ENCODE data around the gene PRR33. TPM values are rescaled to one million over a fixed set of nuclear protein-coding genes. Genes with fewer than 3 reads are reported as not detected.

The PRR33 gene
- total and polyA plus RNA-seq, 10 of the 15 experiments (the other 5 are each of a cell fraction or from before 2014, with no cell fraction given) = 0.02 to 1.0 (median 0.38) TPM; not detected in 6

DNA sequence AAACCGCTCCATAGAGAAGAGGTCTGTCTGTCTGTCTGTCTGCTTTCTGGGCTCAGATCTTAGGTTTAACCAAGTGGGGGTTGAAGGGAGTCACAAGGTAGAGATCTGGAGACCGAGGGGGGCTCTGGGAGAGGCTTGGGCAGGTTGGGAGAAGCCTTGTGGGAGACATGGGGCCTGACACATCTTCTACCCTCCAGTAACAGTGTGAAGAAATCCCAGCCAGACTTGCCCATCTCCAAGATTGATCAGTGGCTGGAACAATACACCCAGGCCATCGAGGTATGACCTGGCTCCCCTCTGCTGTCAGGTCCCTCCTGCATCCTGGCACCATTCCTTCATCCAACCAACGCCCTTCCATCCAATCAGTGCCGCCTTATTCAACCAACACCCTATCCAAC, 7.4 kb downstream of the PRR33 start:
- Histone ChIP-seq H3K4me1 (ENCODE audit: control insufficient read depth, insufficient read depth, low read length) (no peaks in the 10 kb centered on the region; the same call in 1 of the 2 replicates), H3K4me2 (ENCODE audit: control insufficient read depth, insufficient read depth) (no peak overlapping the region), H3K27ac (ENCODE audit: control insufficient read depth, insufficient read depth) (no peak overlapping the region), H3K79me2 (ENCODE audit: control insufficient read depth, insufficient read depth, low read length) (no peaks in the 10 kb centered on the region; the same call in 1 of the 2 replicates), H3K27me3 (replicated peaks in 1 of 2; ENCODE audit: control insufficient read depth in 2 of 2, insufficient read depth in 2 of 2, low read length in 1 of 2) (no peaks in the 10 kb centered on the region), H3K36me3 (ENCODE audit: control insufficient read depth in 2 of 2, insufficient read depth in 2 of 2, low read length in 1 of 2) (peaks cover 33 to 60% of the 10 kb centered on the region in 2 experiments), H2AFZ (ENCODE audit: control insufficient read depth, low read depth, low read length) (no peak overlapping the region), H3K4me3 (no peak overlapping the region), H4K20me1 (ENCODE audit: control insufficient read depth, insufficient read depth) (peaks cover 5% of the 10 kb centered on the region; the same call in 1 of the 2 replicates), H3K9me3 (replicated peaks; ENCODE audit: control insufficient read depth, insufficient read depth, low read length) (no peaks in the 10 kb centered on the region), H3K9ac (ENCODE audit: control insufficient read depth, insufficient read depth, low read length) (no peak overlapping the region)
- BruUV-seq (replicated peaks) = no TSS peak
- ChIA-PET RAD21 (ENCODE audit: unreplicated experiment) (no interaction called here), POLR2A (no interaction called here), CTCF (interaction anchor here (0.6 kb wide), 1 partner anchor 115 kb away, joined by 3 read pairs; no protein-coding TSS in a partner anchor), SMC1A (ENCODE audit: uncharacterized antibody, unreplicated experiment) (no interaction called here)
- in situ Hi-C loops (cut with MboI) = loop anchor here (5.0 kb wide), 1 partner anchor 33 kb away; the partner anchor contains the start of gene TNNT3
- intact Hi-C loops (cut with micrococcal nuclease; ENCODE audit: unreplicated experiment) = no loop called here
- FAIRE-seq (no peak), ATAC-seq (no peak), DNase-seq (ENCODE audit: low read depth, low spot score) (no peak)
- 100% methylated on average over 5 of the region's 5 CpGs for WGBS (ENCODE audit: insufficient coverage, insufficient replicate concordance, low lambda C conversion rate, missing lambda C conversion rate)
- TF ChIP-seq, protein P1, sequence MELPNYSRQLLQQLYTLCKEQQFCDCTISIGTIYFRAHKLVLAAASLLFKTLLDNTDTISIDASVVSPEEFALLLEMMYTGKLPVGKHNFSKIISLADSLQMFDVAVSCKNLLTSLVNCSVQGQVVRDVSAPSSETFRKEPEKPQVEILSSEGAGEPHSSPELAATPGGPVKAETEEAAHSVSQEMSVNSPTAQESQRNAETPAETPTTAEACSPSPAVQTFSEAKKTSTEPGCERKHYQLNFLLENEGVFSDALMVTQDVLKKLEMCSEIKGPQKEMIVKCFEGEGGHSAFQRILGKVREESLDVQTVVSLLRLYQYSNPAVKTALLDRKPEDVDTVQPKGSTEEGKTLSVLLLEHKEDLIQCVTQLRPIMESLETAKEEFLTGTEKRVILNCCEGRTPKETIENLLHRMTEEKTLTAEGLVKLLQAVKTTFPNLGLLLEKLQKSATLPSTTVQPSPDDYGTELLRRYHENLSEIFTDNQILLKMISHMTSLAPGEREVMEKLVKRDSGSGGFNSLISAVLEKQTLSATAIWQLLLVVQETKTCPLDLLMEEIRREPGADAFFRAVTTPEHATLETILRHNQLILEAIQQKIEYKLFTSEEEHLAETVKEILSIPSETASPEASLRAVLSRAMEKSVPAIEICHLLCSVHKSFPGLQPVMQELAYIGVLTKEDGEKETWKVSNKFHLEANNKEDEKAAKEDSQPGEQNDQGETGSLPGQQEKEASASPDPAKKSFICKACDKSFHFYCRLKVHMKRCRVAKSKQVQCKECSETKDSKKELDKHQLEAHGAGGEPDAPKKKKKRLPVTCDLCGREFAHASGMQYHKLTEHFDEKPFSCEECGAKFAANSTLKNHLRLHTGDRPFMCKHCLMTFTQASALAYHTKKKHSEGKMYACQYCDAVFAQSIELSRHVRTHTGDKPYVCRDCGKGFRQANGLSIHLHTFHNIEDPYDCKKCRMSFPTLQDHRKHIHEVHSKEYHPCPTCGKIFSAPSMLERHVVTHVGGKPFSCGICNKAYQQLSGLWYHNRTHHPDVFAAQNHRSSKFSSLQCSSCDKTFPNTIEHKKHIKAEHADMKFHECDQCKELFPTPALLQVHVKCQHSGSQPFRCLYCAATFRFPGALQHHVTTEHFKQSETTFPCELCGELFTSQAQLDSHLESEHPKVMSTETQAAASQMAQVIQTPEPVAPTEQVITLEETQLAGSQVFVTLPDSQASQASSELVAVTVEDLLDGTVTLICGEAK (IDR thresholded peaks at IDR 0.05; ENCODE audit: borderline replicate concordance) = no peak
- no peak for TF ChIP-seq NR2C2 (IDR thresholded peaks at IDR 0.05; ENCODE audit: borderline replicate concordance, control insufficient read depth, insufficient read length, low read depth)
- no peak for TF ChIP-seq ZBED1 (IDR thresholded peaks at IDR 0.05; ENCODE audit: borderline replicate concordance)
- TF ChIP-seq, protein P2, sequence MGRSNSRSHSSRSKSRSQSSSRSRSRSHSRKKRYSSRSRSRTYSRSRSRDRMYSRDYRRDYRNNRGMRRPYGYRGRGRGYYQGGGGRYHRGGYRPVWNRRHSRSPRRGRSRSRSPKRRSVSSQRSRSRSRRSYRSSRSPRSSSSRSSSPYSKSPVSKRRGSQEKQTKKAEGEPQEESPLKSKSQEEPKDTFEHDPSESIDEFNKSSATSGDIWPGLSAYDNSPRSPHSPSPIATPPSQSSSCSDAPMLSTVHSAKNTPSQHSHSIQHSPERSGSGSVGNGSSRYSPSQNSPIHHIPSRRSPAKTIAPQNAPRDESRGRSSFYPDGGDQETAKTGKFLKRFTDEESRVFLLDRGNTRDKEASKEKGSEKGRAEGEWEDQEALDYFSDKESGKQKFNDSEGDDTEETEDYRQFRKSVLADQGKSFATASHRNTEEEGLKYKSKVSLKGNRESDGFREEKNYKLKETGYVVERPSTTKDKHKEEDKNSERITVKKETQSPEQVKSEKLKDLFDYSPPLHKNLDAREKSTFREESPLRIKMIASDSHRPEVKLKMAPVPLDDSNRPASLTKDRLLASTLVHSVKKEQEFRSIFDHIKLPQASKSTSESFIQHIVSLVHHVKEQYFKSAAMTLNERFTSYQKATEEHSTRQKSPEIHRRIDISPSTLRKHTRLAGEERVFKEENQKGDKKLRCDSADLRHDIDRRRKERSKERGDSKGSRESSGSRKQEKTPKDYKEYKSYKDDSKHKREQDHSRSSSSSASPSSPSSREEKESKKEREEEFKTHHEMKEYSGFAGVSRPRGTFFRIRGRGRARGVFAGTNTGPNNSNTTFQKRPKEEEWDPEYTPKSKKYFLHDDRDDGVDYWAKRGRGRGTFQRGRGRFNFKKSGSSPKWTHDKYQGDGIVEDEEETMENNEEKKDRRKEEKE (IDR thresholded peaks at IDR 0.05) = no peak
- TF ChIP-seq PBX3 (IDR thresholded peaks at IDR 0.05; ENCODE audit: insufficient replicate concordance, low read depth, low read length) = no peak
- TF ChIP-seq RFX5 (IDR thresholded peaks at IDR 0.05; ENCODE audit: low read depth, low read length) = no peak
- TF ChIP-seq, protein P3, sequence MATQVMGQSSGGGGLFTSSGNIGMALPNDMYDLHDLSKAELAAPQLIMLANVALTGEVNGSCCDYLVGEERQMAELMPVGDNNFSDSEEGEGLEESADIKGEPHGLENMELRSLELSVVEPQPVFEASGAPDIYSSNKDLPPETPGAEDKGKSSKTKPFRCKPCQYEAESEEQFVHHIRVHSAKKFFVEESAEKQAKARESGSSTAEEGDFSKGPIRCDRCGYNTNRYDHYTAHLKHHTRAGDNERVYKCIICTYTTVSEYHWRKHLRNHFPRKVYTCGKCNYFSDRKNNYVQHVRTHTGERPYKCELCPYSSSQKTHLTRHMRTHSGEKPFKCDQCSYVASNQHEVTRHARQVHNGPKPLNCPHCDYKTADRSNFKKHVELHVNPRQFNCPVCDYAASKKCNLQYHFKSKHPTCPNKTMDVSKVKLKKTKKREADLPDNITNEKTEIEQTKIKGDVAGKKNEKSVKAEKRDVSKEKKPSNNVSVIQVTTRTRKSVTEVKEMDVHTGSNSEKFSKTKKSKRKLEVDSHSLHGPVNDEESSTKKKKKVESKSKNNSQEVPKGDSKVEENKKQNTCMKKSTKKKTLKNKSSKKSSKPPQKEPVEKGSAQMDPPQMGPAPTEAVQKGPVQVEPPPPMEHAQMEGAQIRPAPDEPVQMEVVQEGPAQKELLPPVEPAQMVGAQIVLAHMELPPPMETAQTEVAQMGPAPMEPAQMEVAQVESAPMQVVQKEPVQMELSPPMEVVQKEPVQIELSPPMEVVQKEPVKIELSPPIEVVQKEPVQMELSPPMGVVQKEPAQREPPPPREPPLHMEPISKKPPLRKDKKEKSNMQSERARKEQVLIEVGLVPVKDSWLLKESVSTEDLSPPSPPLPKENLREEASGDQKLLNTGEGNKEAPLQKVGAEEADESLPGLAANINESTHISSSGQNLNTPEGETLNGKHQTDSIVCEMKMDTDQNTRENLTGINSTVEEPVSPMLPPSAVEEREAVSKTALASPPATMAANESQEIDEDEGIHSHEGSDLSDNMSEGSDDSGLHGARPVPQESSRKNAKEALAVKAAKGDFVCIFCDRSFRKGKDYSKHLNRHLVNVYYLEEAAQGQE (IDR thresholded peaks at IDR 0.05; ENCODE audit: low read depth, low read length) = no peak
- TF ChIP-seq, protein P4, sequence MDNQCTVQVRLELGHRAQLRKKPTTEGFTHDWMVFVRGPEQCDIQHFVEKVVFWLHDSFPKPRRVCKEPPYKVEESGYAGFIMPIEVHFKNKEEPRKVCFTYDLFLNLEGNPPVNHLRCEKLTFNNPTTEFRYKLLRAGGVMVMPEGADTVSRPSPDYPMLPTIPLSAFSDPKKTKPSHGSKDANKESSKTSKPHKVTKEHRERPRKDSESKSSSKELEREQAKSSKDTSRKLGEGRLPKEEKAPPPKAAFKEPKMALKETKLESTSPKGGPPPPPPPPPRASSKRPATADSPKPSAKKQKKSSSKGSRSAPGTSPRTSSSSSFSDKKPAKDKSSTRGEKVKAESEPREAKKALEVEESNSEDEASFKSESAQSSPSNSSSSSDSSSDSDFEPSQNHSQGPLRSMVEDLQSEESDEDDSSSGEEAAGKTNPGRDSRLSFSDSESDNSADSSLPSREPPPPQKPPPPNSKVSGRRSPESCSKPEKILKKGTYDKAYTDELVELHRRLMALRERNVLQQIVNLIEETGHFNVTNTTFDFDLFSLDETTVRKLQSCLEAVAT (IDR thresholded peaks at IDR 0.05) = no peak
- no peak for TF ChIP-seq NR2C1 (IDR thresholded peaks at IDR 0.05)
